Spleen (tissue), 11 donors: ENCODE measurements around the gene MPPED2. TPM values are rescaled to one million over a fixed set of nuclear protein-coding genes. Genes with fewer than 3 reads are reported as not detected.

ENCODE experiments used
- DNase-seq: peaks from one replicate; pipeline ENCODE4 v3.0.0-alpha.2; 2020
- H3K27ac ChIP-seq, 8 donors: fragments of 200-600 bp; sonication (generic) in 7 of 8; 1 replicate in 4 of 8; 2 replicates in 4 of 8; pipeline versions ENCODE4 v1.5.0 to v1.8.0; 2016 to 2021; ENCODE audit warnings: inconsistent platforms in 4 of 8, mild to moderate bottlenecking in 4 of 8, moderate library complexity in 1 of 8
- H3K27me3 ChIP-seq, 7 donors: fragments of 200-600 bp; sonication (generic) in 6 of 7; replicated peaks in 1 of 7; 1 replicate in 4 of 7; 2 replicates in 3 of 7; pipeline versions ENCODE4 v1.5.0 to v1.8.0; 2016 to 2021; ENCODE audit warnings: inconsistent platforms in 3 of 7, mild to moderate bottlenecking in 1 of 7
- H3K36me3 ChIP-seq, 6 donors: fragments of 200-600 bp; sonication (generic) in 5 of 6; 1 replicate in 4 of 6; 2 replicates in 2 of 6; pipeline versions ENCODE4 v1.5.0 to v1.8.0; 2016 to 2021; ENCODE audit warnings: inconsistent platforms in 2 of 6
- H3K4me1 ChIP-seq, 6 donors: fragments of 200-600 bp; sonication (generic) in 5 of 6; 1 replicate in 3 of 6; 2 replicates in 3 of 6; pipeline versions ENCODE4 v1.5.0 to v1.8.0; 2016 to 2021; ENCODE audit warnings: inconsistent platforms in 3 of 6
- H3K4me3 ChIP-seq, 8 donors: fragments of 200-600 bp; sonication (generic) in 7 of 8; 1 replicate in 4 of 8; 2 replicates in 4 of 8; pipeline versions ENCODE4 v1.5.0 to v1.8.0; 2016 to 2021; ENCODE audit warnings: inconsistent platforms in 4 of 8, mild to moderate bottlenecking in 4 of 8, moderate library complexity in 2 of 8
- H3K9me3 ChIP-seq, 8 donors: fragments of 200-600 bp; sonication (generic) in 7 of 8; 1 replicate in 4 of 8; 2 replicates in 4 of 8; pipeline versions ENCODE4 v1.5.0 to v1.8.0; 2016 to 2021; ENCODE audit warnings: inconsistent platforms in 4 of 8
- POLR2A ChIP-seq, 3 donors: fragments of 450-650 bp; IDR thresholded peaks; one replicate each; pipeline ENCODE4 v1.5.1; 2017; ENCODE audit warnings: antibody characterized with exemption in 3 of 3, mild to moderate bottlenecking in 1 of 3
- POLR2AphosphoS5 ChIP-seq, 3 donors: sonication (generic); formaldehyde crosslinking; IDR thresholded peaks; one replicate each; pipeline ENCODE4 v1.5.1; 2017; ENCODE audit warnings: antibody characterized with exemption in 3 of 3
- WGBS, 5 donors: extraction: QIAGEN DNeasy Blood & Tissue Kit in 3 of 5; methylation state at CpG; one replicate each; pipeline versions ENCODE4 v1.1.5 to v1.1.7; 2013 to 2018; 5-methylcytosine and 5-hydroxymethylcytosine counted together
- intact Hi-C: fragments of 100-400 bp; cut with DNase I; formaldehyde crosslinking; loops from one replicate; pipeline ENCODE4 v1.15.0; 2023; ENCODE audit warnings: low total_unique reads
- polyA plus RNA-seq, 3 donors: library from polyadenylated mRNA; stranded (reverse); fragments of 200-250 nt; gene quantifications; one replicate each; pipeline ENCODE4 v1.2.1, GENCODE V29; 2013
- total RNA-seq, 7 donors: library from RNA; depleted of rRNA in 3 of 7; stranded (reverse); fragments of >200 nt in 3 of 7; fragmentation: NEBNext Ultra II Directional in 4 of 7; extraction: Animal tissue kit (Norgen Biotek cat#: 25700) in 4 of 7; gene quantifications; one replicate each; pipeline versions ENCODE4 v1.1.0 to v1.2.1, GENCODE V29; 2016 to 2021
- TF ChIP-seq, protein P1 (sequence below), 11 experiments: fragments of 200-600 bp in 7 of 11; fragments of 450-650 bp in 4 of 11; sonication (generic) in 4 of 11; IDR thresholded peaks in 8 of 11; conservative IDR thresholded peaks in 3 of 11; 1 replicate in 7 of 11; 2 replicates in 4 of 11; pipeline versions ENCODE4 v1.4.0 to v1.8.0; 2016 to 2021; ENCODE audit warnings: antibody characterized with exemption in 11 of 11, inconsistent platforms in 4 of 11, mild to moderate bottlenecking in 1 of 11
- donor health status: healthy with polysubstance abuse.
- donor health status: DM: no; HTN: no; CAD: no; lungs with moderate emphysema.
- donor health status: DM: no; HTN: no; CAD: no.
- donor health status: Bipolar disorder and iron deficiency.
- donor health status: healthy.
- donor health status: DM: no; HTN: no; CAD: no.
- donor health status: DM: yes; HTN: yes; CAD: no.

Gene MPPED2
- total and polyA plus RNA-seq, 10 donors = 0.72 to 14.6 (median 5.2) TPM

- intact Hi-C loops = no loop called here
- H3K36me3 ChIP-seq = no peaks in the 10 kb centered on the region
- TF ChIP-seq POLR2A (IDR thresholded peaks at IDR 0.05) (no peak), POLR2AphosphoS5 (IDR thresholded peaks at IDR 0.05) (no peak)
- TF ChIP-seq, protein P1, sequence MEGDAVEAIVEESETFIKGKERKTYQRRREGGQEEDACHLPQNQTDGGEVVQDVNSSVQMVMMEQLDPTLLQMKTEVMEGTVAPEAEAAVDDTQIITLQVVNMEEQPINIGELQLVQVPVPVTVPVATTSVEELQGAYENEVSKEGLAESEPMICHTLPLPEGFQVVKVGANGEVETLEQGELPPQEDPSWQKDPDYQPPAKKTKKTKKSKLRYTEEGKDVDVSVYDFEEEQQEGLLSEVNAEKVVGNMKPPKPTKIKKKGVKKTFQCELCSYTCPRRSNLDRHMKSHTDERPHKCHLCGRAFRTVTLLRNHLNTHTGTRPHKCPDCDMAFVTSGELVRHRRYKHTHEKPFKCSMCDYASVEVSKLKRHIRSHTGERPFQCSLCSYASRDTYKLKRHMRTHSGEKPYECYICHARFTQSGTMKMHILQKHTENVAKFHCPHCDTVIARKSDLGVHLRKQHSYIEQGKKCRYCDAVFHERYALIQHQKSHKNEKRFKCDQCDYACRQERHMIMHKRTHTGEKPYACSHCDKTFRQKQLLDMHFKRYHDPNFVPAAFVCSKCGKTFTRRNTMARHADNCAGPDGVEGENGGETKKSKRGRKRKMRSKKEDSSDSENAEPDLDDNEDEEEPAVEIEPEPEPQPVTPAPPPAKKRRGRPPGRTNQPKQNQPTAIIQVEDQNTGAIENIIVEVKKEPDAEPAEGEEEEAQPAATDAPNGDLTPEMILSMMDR (IDR thresholded peaks at IDR 0.05 in 8 of 11, conservative IDR thresholded peaks at IDR 0.05 in 3 of 11) = no peak
- no peak for DNase-seq
- no peaks in the 10 kb centered on the region for H3K27me3 ChIP-seq
- H3K27ac ChIP-seq = no peak overlapping the region
- no peak overlapping the region for H3K4me3 ChIP-seq
- H3K9me3 ChIP-seq = no peaks in the 10 kb centered on the region
- H3K4me1 ChIP-seq = no peaks in the 10 kb centered on the region
- WGBS, 5 donors = 15 to 43% (median 25%) methylated on average over 3 of the region's 3 CpGs
These were observed 180.8 kb downstream of the MPPED2 start for GRCh38 chr11:30405385-30405784.

DNA sequence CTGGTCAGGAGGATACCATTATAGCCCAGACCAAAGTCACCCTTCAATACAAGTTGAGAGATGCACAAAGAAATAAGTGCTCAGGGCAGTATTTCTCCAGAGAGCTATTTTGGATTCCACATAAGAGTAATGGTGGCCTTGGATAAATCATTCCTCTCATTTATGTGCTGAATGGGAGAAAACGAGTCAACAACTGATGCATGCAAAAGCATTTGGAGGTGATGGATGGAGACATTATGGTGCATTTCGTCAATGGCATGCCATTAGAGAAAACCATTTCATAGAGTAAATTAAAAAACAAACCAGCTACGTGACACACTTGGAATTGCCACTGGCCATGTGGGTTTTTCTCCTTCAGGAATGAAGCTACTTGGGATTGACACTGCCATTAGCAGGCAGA lies 182.0 kb downstream of the MPPED2 start:
- Histone ChIP-seq H3K4me3 (no peak overlapping the region), H3K4me1 (no peaks in the 10 kb centered on the region), H3K9me3 (no peaks in the 10 kb centered on the region), H3K27ac (no peak overlapping the region), H3K36me3 (no peaks in the 10 kb centered on the region), H3K27me3 (no peaks in the 10 kb centered on the region)
- WGBS, 5 donors = 76 to 95% (median 84%) methylated on average over 3 of the region's 3 CpGs
- intact Hi-C loops = no loop called here
- DNase-seq = no peak
- TF ChIP-seq, protein P1 (IDR thresholded peaks at IDR 0.05 in 8 of 11, conservative IDR thresholded peaks at IDR 0.05 in 3 of 11) = no peak
- no peak for TF ChIP-seq POLR2AphosphoS5 (IDR thresholded peaks at IDR 0.05)
- no peak for TF ChIP-seq POLR2A (IDR thresholded peaks at IDR 0.05)

DNA sequence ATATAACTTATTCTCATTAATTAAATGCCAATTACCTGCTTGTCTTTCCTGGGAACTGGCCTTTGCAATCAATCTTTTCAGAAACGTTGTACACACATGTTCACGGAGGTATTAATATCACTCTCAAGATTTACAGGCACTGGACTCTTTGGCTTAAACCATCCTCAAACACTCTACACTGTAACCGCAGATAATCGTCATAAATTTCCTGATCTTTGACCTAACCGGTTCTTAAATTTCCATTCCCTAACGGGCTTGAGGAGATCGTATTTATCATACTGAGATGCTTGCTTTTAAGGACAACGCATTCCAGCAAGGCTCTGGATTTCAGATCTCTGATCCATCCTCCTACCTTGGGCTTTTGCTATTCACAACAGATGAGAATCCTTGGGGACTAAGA lies 190.4 kb downstream of the MPPED2 start:
- intact Hi-C loops = no loop called here
- Histone ChIP-seq H3K9me3 (no peaks in the 10 kb centered on the region), H3K4me1 (no peaks in the 10 kb centered on the region), H3K36me3 (no peaks in the 10 kb centered on the region), H3K27ac (no peak overlapping the region), H3K27me3 (no peaks in the 10 kb centered on the region), H3K4me3 (no peak overlapping the region)
- TF ChIP-seq, protein P1 (IDR thresholded peaks at IDR 0.05 in 8 of 11, conservative IDR thresholded peaks at IDR 0.05 in 3 of 11) = no peak
- TF ChIP-seq POLR2AphosphoS5 (IDR thresholded peaks at IDR 0.05) (no peak), POLR2A (IDR thresholded peaks at IDR 0.05) (no peak)
- 72 to 83% (median 77%) methylated on average over 8 of the region's 8 CpGs for WGBS, 5 donors
- no peak for DNase-seq

GRCh38 chr11:30393012-30393411 lies 193.1 kb downstream of the MPPED2 start:
- TF ChIP-seq POLR2A (IDR thresholded peaks at IDR 0.05) = no peak
- TF ChIP-seq POLR2AphosphoS5 (IDR thresholded peaks at IDR 0.05) = no peak
- TF ChIP-seq, protein P1 (IDR thresholded peaks at IDR 0.05 in 8 of 11, conservative IDR thresholded peaks at IDR 0.05 in 3 of 11) = no peak
- H3K9me3 ChIP-seq = no peaks in the 10 kb centered on the region
- intact Hi-C loops = no loop called here
- no peaks in the 10 kb centered on the region for H3K27me3 ChIP-seq
- no peak overlapping the region for H3K4me3 ChIP-seq
- no peaks in the 10 kb centered on the region for H3K4me1 ChIP-seq
- DNase-seq = no peak
- no peaks in the 10 kb centered on the region for H3K36me3 ChIP-seq
- H3K27ac ChIP-seq = no peak overlapping the region
- 77 to 90% (median 85%) methylated on average over 1 of the region's 1 CpG for WGBS, 5 donors
